Measurements from ENCODE around the gene PHF2.

DNA sequence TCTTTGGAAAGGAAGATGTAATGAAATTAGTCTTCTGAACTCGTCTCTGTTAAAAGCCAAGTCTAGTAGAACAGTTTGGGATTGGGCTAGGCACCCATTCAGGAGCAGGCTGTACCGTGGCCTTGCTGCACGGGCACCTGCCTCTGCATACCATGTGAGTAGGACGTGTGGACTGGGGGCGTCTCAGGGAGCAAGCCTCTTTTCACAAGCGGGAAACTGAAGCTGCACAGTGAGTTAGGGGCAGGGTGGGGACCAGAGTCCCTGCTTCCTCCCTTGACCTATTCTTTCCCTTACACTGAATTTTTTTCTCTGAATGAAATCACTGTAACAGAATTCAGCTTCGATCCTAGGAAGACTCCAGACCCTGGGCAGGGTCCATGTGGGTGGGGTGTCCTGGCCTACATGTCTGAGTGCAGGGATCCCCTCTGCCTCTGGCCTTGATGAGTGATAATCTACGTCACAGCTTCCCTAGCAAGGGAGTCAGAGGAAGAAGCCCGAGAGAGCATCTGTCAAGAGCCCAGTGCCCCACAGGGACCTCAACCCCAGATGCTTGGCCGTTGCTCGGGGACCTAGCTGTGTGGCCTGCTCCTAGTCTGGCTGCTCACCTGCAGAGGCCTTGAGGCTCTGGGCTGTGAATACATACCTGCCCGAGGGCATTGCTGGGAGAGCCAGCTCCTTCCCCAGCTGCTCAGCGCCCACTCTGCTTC is 15.1 kb downstream of the PHF2 start:
- no peak for TF ChIP-seq CEBPB (IDR thresholded peaks at IDR 0.05; ENCODE audit: low read depth, low read length)
- TF ChIP-seq EP300 (IDR thresholded peaks at IDR 0.05; ENCODE audit: borderline replicate concordance in 1 of 2, low read depth in 2 of 2, low read length in 2 of 2): no peak
- TF ChIP-seq POLR2AphosphoS5 (IDR thresholded peaks at IDR 0.05; ENCODE audit: low read depth, low read length): no peak

Measured in H1 (cell line).